Ovary (tissue), 3 donors: ENCODE data around the gene ADCY5.

Source experiments
- CTCF ChIP-seq, 3 donors: fragments of 450-650 bp in 2 of 3; fragments of 200-600 bp in 1 of 3; IDR thresholded peaks; one replicate each; pipeline versions ENCODE4 v1.5.1 to v1.8.0; 2016 to 2022; ENCODE audit warnings: antibody characterized with exemption in 3 of 3, mild to moderate bottlenecking in 1 of 3
- POLR2A ChIP-seq: fragments of 450-650 bp; IDR thresholded peaks from one replicate; pipeline ENCODE4 v1.6.1; 2017; ENCODE audit warnings: antibody characterized with exemption, mild to moderate bottlenecking, moderate library complexity
- donor health status: DM: no; HTN: no; CAD: no.

- no peak for TF ChIP-seq CTCF (IDR thresholded peaks at IDR 0.05)
- no peak for TF ChIP-seq POLR2A
These were observed 63.4 kb downstream of the ADCY5 start for GRCh38 chr3:123385499-123385898.
